ENCODE measurements around the gene CHST3.

The CHST3 gene

GRCh38 chr10:72025400-72025799 is 61.2 kb downstream of the CHST3 start:
- no peak for DNase-seq (ENCODE audit: low spot score)
- TF ChIP-seq CTCF (IDR thresholded peaks at IDR 0.05; ENCODE audit: borderline replicate concordance, control extremely low read depth, extremely low read depth, insufficient read depth, missing control alignments) = no peak
- in situ Hi-C loops (cut with MboI; ENCODE audit: low sequenced_read_pairs, unreplicated experiment) = no loop called here

GRCh38 chr10:72025832-72026231 is 61.6 kb downstream of the CHST3 start:
- no peak for DNase-seq (ENCODE audit: low spot score)
- in situ Hi-C loops (cut with MboI; ENCODE audit: low sequenced_read_pairs, unreplicated experiment) = no loop called here
- TF ChIP-seq CTCF (IDR thresholded peaks at IDR 0.05; ENCODE audit: borderline replicate concordance, control extremely low read depth, extremely low read depth, insufficient read depth, missing control alignments) = no peak

GRCh38 chr10:72026278-72027111 is 62.3 kb downstream of the CHST3 start:
- in situ Hi-C loops (cut with MboI; ENCODE audit: low sequenced_read_pairs, unreplicated experiment) = no loop called here
- TF ChIP-seq CTCF (IDR thresholded peaks at IDR 0.05; ENCODE audit: borderline replicate concordance, control extremely low read depth, extremely low read depth, insufficient read depth, missing control alignments) = no peak
- DNase-seq (ENCODE audit: low spot score) = no peak

GRCh38 chr10:72027498-72027897 is 63.3 kb downstream of the CHST3 start:
- in situ Hi-C loops (cut with MboI; ENCODE audit: low sequenced_read_pairs, unreplicated experiment) = no loop called here
- no peak for TF ChIP-seq CTCF (IDR thresholded peaks at IDR 0.05; ENCODE audit: borderline replicate concordance, control extremely low read depth, extremely low read depth, insufficient read depth, missing control alignments)
- DNase-seq (ENCODE audit: low spot score) = no peak

GRCh38 chr10:72029414-72029813 is 65.2 kb downstream of the CHST3 start:
- no peak for TF ChIP-seq CTCF (IDR thresholded peaks at IDR 0.05; ENCODE audit: borderline replicate concordance, control extremely low read depth, extremely low read depth, insufficient read depth, missing control alignments)
- no peak for DNase-seq (ENCODE audit: low spot score)
- in situ Hi-C loops (cut with MboI; ENCODE audit: low sequenced_read_pairs, unreplicated experiment) = no loop called here

- no peak for TF ChIP-seq CTCF (IDR thresholded peaks at IDR 0.05; ENCODE audit: borderline replicate concordance, control extremely low read depth, extremely low read depth, insufficient read depth, missing control alignments)
- in situ Hi-C loops (cut with MboI; ENCODE audit: low sequenced_read_pairs, unreplicated experiment) = no loop called here
- no peak for DNase-seq (ENCODE audit: low spot score)
Measured at GRCh38 chr10:72030762-72031543, 66.8 kb downstream of the CHST3 start.

All from GM13976 (cell line).